ENCODE results near the gene MAST4. TPM values are rescaled to one million over a fixed set of nuclear protein-coding genes. Genes with fewer than 3 reads are reported as not detected.
"Not testable (repeated sequence)": the region's sequence is repeated elsewhere in the genome, so short reads cannot be mapped to it uniquely, and the experiment has no call there.

Gene MAST4
- total RNA-seq, 2 donors from 2014 or later: 11.0 to 11.5 TPM

DNA sequence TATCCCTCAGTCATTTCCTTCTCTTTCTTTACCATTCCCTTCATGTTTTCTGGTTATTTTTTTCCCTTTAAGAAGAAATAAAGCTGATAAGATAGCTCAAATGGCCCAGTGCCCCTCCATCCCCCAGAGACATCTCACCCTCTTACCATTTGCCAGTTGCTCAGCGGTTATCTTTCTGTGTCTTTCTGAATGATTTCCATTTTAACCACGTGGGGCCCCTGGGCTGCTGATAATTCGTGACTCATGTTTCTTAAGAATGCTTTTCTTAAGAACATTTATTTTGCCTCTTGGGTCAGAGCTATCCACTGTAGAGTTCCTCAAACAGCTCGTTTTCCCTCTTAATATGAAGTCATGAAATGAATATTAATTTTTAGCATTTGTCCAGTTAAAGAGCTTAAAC is 147.8 kb downstream of the MAST4 start:
- H3K4me3 Mint-ChIP-seq: no peak overlapping the region
- Histone ChIP-seq H3K27ac (ENCODE audit: low read depth, low read length) (no peak overlapping the region), H3K4me3 (ENCODE audit: low read length) (no peak overlapping the region), H3K9me3 (ENCODE audit: control insufficient read depth, low read length) (no peaks in the 10 kb centered on the region), H3K36me3 (ENCODE audit: control insufficient read depth, insufficient read depth, low read length) (no peaks in the 10 kb centered on the region), H3K4me1 (ENCODE audit: control insufficient read depth, insufficient read depth, low read length) (no peaks in the 10 kb centered on the region), H3K27me3 (ENCODE audit: control insufficient read depth, insufficient read depth, low read length, poor library complexity, severe bottlenecking) (no peaks in the 10 kb centered on the region), H3K9ac (ENCODE audit: extremely low read depth, low read length, poor library complexity, severe bottlenecking) (no peak overlapping the region)
- H3K9me3 Mint-ChIP-seq: peaks cover 4% of the 10 kb centered on the region
- peaks cover 2% of the 10 kb centered on the region for H3K4me1 Mint-ChIP-seq
- 76 to 100% methylated on average over 2 to 4 of the region's 4 CpGs for WGBS, 2 experiments (ENCODE audit: insufficient coverage in 1 of 2, insufficient read length in 1 of 2)
- DNase-seq: no peak
- TF ChIP-seq, protein P1, sequence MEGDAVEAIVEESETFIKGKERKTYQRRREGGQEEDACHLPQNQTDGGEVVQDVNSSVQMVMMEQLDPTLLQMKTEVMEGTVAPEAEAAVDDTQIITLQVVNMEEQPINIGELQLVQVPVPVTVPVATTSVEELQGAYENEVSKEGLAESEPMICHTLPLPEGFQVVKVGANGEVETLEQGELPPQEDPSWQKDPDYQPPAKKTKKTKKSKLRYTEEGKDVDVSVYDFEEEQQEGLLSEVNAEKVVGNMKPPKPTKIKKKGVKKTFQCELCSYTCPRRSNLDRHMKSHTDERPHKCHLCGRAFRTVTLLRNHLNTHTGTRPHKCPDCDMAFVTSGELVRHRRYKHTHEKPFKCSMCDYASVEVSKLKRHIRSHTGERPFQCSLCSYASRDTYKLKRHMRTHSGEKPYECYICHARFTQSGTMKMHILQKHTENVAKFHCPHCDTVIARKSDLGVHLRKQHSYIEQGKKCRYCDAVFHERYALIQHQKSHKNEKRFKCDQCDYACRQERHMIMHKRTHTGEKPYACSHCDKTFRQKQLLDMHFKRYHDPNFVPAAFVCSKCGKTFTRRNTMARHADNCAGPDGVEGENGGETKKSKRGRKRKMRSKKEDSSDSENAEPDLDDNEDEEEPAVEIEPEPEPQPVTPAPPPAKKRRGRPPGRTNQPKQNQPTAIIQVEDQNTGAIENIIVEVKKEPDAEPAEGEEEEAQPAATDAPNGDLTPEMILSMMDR (conservative IDR thresholded peaks at IDR 0.05): no peak
- no peaks in the 10 kb centered on the region for H3K27me3 Mint-ChIP-seq (ENCODE audit: insufficient read depth)
- H3K36me3 Mint-ChIP-seq (ENCODE audit: low read depth): no peaks in the 10 kb centered on the region
- H3K27ac Mint-ChIP-seq: no peak overlapping the region

DNA sequence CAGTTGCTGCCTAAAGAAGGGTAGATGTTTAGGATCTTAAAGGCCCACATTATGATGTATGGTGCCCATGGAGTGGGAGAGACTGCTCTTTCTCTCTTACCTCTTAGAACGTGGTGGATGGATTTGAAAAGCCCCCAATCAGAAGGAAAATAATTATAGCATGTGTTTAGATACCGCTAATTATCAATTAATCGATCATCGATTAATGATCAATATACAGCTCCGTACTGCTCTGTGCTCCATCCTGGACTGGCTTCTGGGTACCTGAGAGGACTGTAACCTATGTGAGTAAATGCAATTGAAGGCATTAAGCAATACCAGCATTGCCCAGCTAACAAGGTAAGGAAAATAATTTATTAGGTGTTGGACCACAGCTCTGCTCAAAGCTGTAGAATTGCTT is 149.1 kb downstream of the MAST4 start:
- Mint-ChIP-seq H3K36me3 (ENCODE audit: low read depth) (peaks cover 2% of the 10 kb centered on the region), H3K9me3 (peaks cover 17% of the 10 kb centered on the region), H3K27me3 (ENCODE audit: insufficient read depth) (no peaks in the 10 kb centered on the region), H3K4me3 (no peak overlapping the region), H3K4me1 (peaks cover 2% of the 10 kb centered on the region), H3K27ac (no peak overlapping the region)
- Histone ChIP-seq H3K4me1 (ENCODE audit: control insufficient read depth, insufficient read depth, low read length) (no peaks in the 10 kb centered on the region), H3K36me3 (ENCODE audit: control insufficient read depth, insufficient read depth, low read length) (no peaks in the 10 kb centered on the region), H3K9ac (ENCODE audit: extremely low read depth, low read length, poor library complexity, severe bottlenecking) (no peak overlapping the region), H3K9me3 (ENCODE audit: control insufficient read depth, low read length) (peaks cover 12% of the 10 kb centered on the region), H3K27me3 (ENCODE audit: control insufficient read depth, insufficient read depth, low read length, poor library complexity, severe bottlenecking) (no peaks in the 10 kb centered on the region), H3K27ac (ENCODE audit: low read depth, low read length) (no peak overlapping the region), H3K4me3 (ENCODE audit: low read length) (no peak overlapping the region)
- TF ChIP-seq, protein P1 (conservative IDR thresholded peaks at IDR 0.05): no peak
- no peak for DNase-seq
- WGBS, 2 experiments (ENCODE audit: insufficient coverage in 1 of 2, insufficient read length in 1 of 2): 91 to 98% methylated on average over 5 of the region's 5 CpGs

DNA sequence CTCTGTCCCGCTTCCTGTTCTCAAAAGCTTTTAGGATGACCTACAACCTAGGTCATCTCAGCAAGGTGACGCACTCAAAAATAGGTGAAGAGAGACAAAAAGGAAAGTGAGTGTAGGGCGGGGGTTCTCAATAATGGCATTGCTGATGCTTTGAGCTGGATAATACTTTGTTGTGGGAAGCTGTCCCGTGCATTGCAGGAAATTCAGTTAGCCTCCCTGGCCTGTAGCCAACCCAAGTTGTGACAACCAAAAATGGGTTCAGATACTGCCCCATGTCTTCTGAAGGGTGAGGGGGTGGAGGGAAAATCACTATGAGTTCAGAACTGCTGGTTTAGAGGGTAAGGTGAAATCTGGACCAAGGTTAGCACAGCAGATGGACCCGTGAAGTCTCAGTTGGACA is 151.4 kb downstream of the MAST4 start:
- H3K27me3 ChIP-seq (ENCODE audit: control insufficient read depth, insufficient read depth, low read length, poor library complexity, severe bottlenecking): no peaks in the 10 kb centered on the region
- TF ChIP-seq, protein P1 (conservative IDR thresholded peaks at IDR 0.05): no peak
- H3K9me3 Mint-ChIP-seq: peaks cover 23% of the 10 kb centered on the region
- H3K27ac ChIP-seq (ENCODE audit: low read depth, low read length): no peak overlapping the region
- no peak overlapping the region for H3K4me3 Mint-ChIP-seq
- H3K27me3 Mint-ChIP-seq (ENCODE audit: insufficient read depth): no peaks in the 10 kb centered on the region
- no peaks in the 10 kb centered on the region for H3K36me3 ChIP-seq (ENCODE audit: control insufficient read depth, insufficient read depth, low read length)
- no peak overlapping the region for H3K9ac ChIP-seq (ENCODE audit: extremely low read depth, low read length, poor library complexity, severe bottlenecking)
- WGBS, 2 experiments (ENCODE audit: insufficient coverage in 1 of 2, insufficient read length in 1 of 2): 83 to 89% methylated on average over 2 to 5 of the region's 5 CpGs
- H3K4me3 ChIP-seq (ENCODE audit: low read length): no peak overlapping the region
- DNase-seq: no peak
- no peaks in the 10 kb centered on the region for H3K4me1 Mint-ChIP-seq
- peaks cover 2% of the 10 kb centered on the region for H3K36me3 Mint-ChIP-seq (ENCODE audit: low read depth)
- H3K27ac Mint-ChIP-seq: no peak overlapping the region
- no peaks in the 10 kb centered on the region for H3K4me1 ChIP-seq (ENCODE audit: control insufficient read depth, insufficient read depth, low read length)
- H3K9me3 ChIP-seq (ENCODE audit: control insufficient read depth, low read length): peaks cover 13% of the 10 kb centered on the region

DNA sequence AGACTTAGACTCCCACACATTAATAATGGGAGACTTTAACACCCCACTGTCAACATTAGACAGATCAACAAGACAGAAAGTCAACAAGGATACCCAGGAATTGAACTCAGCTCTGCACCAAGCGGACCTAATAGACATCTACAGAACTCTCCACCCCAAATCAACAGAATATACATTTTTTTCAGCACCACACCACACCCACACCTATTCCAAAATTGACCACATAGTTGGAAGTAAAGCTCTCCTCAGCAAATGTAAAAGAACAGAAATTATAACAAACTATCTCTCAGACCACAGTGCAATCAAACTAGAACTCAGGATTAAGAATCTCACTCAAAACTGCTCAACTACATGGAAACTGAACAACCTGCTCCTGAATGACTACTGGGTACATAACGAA is 156.5 kb downstream of the MAST4 start:
- H3K4me3 ChIP-seq (ENCODE audit: low read length); H3K27me3 ChIP-seq (ENCODE audit: control insufficient read depth, insufficient read depth, low read length, poor library complexity, severe bottlenecking); H3K4me1 ChIP-seq (ENCODE audit: control insufficient read depth, insufficient read depth, low read length); DNase-seq; H3K4me1 Mint-ChIP-seq; H3K27me3 Mint-ChIP-seq (ENCODE audit: insufficient read depth); H3K27ac ChIP-seq (ENCODE audit: low read depth, low read length); H3K4me3 Mint-ChIP-seq; H3K36me3 Mint-ChIP-seq (ENCODE audit: low read depth); H3K27ac Mint-ChIP-seq; H3K9ac ChIP-seq (ENCODE audit: extremely low read depth, low read length, poor library complexity, severe bottlenecking); H3K36me3 ChIP-seq (ENCODE audit: control insufficient read depth, insufficient read depth, low read length): not testable (repeated sequence)
- peaks cover 13% of the 10 kb centered on the region for H3K9me3 ChIP-seq (ENCODE audit: control insufficient read depth, low read length)
- peaks cover 23% of the 10 kb centered on the region for H3K9me3 Mint-ChIP-seq
- WGBS, 2 experiments (ENCODE audit: insufficient coverage in 1 of 2, insufficient read length in 1 of 2): 100% methylated on average over 1 of the region's 2 CpGs; no CpG with 5 or more reads in 1 of the 2 experiments

Data from endodermal cell (in vitro differentiated cells).